Neural progenitor cell (in vitro differentiated cells): Measurements from ENCODE around the gene SH2D4B. TPM values are rescaled to one million over a fixed set of nuclear protein-coding genes. Genes with fewer than 3 reads are reported as not detected.

ENCODE experiments used
- total RNA-seq: library from RNA; depleted of rRNA; stranded (reverse); fragments of >200 nt; gene quantifications from 2 replicates; pipeline ENCODE4 v1.2.3, GENCODE V29; 2015; ENCODE audit warnings: low replicate concordance

SH2D4B gene
- total RNA-seq, 1 donor from 2014 or later = 0.11 TPM

Other genes starting within 250 kb of the SH2D4B start
- gene MAT1A, start 248.2 kb upstream of the SH2D4B start, total RNA-seq = 0.19 TPM in 1 of 2 replicates, not detected in the other
- gene DYDC1, start 181.1 kb upstream of the SH2D4B start, total RNA-seq = not detected in 2 replicates
- gene DYDC2, start 181.1 kb upstream of the SH2D4B start, total RNA-seq = 5.8 and 6.9 TPM in 2 replicates
- 81.4 and 107 TPM in 2 replicates for gene PRXL2A, start 129.4 kb upstream of the SH2D4B start, total RNA-seq
- gene TSPAN14, start 83.6 kb upstream of the SH2D4B start, total RNA-seq = 32.7 and 68.9 TPM in 2 replicates